BE2C (cell line): Measurements from ENCODE around the gene ADA.

Experiments used
- DNase-seq: peaks from one replicate; pipeline ENCODE4 v3.0.0-alpha.2; 2020
- H3K27me3 ChIP-seq: fragments of 250-450 bp; sonication (Bioruptor Pico); 2 replicates; pipeline ENCODE4 v1.5.1; 2020; ENCODE audit warnings: mild to moderate bottlenecking
- H3K36me3 ChIP-seq: fragments of 250-450 bp; sonication (Bioruptor Pico); 2 replicates; pipeline ENCODE4 v1.5.1; 2020; ENCODE audit warnings: mild to moderate bottlenecking
- H3K4me1 ChIP-seq: fragments of 250-450 bp; sonication (Bioruptor Pico); 2 replicates; pipeline ENCODE4 v1.5.1; 2020
- H3K4me3 ChIP-seq: 2 replicates; pipeline ENCODE4 v1.5.1; 2011; ENCODE audit warnings: low read depth, low read length
- H3K9me3 ChIP-seq: fragments of 250-450 bp; sonication (Bioruptor Pico); 2 replicates; pipeline ENCODE4 v1.5.1; 2020
- CTCF ChIP-seq: IDR thresholded peaks from 2 replicates; pipeline ENCODE4 v1.5.1; 2012; ENCODE audit warnings: mild to moderate bottlenecking, low read depth, low read length

The ADA gene

DNA sequence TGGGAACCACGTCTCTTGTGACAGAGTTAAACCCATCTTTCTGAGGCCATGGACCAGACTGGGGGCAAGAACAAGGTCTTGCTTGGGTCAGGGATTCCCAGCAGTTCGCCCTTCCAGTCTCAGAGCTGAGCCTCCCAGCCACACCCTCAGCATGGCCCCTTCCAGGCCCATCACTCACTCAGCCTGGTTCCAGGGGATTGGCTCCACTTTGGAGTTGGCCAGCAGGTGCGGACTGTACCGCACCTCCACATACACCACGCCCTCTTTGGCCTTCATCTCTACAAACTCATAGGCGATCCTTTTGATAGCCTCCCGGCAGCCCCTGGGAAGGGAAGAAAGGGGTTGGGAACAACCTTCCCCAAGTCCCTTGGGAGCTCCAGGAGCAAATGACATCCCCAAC, 25.2 kb downstream of the ADA start:
- no peak for TF ChIP-seq CTCF
- DNase-seq = no peak
- Histone ChIP-seq H3K4me3 (no peak overlapping the region), H3K36me3 (no peaks in the 10 kb centered on the region), H3K9me3 (no peaks in the 10 kb centered on the region), H3K4me1 (no peaks in the 10 kb centered on the region), H3K27me3 (no peaks in the 10 kb centered on the region)

GRCh38 chr20:44625361-44625760, 26.1 kb downstream of the ADA start:
- H3K9me3 ChIP-seq = no peaks in the 10 kb centered on the region
- H3K27me3 ChIP-seq = no peaks in the 10 kb centered on the region
- H3K4me3 ChIP-seq = no peak overlapping the region
- H3K36me3 ChIP-seq = no peaks in the 10 kb centered on the region
- no peak for TF ChIP-seq CTCF
- no peak for DNase-seq
- no peaks in the 10 kb centered on the region for H3K4me1 ChIP-seq

GRCh38 chr20:44624743-44625271, 26.7 kb downstream of the ADA start:
- no peaks in the 10 kb centered on the region for H3K36me3 ChIP-seq

GRCh38 chr20:44624152-44624551, 27.3 kb downstream of the ADA start:
- Histone ChIP-seq H3K4me3 (no peak overlapping the region), H3K27me3 (no peaks in the 10 kb centered on the region), H3K9me3 (no peaks in the 10 kb centered on the region), H3K36me3 (no peaks in the 10 kb centered on the region), H3K4me1 (no peaks in the 10 kb centered on the region)
- no peak for DNase-seq
- no peak for TF ChIP-seq CTCF

More at GRCh38 chr20:44624743-44625271, 26.7 kb downstream of the ADA start:
- Histone ChIP-seq H3K27me3 (no peaks in the 10 kb centered on the region), H3K9me3 (no peaks in the 10 kb centered on the region), H3K4me3 (no peak overlapping the region), H3K4me1 (no peaks in the 10 kb centered on the region)
- DNase-seq = no peak
- TF ChIP-seq CTCF = no peak

GRCh38 chr20:44622501-44623270, 28.8 kb downstream of the ADA start:
- Histone ChIP-seq H3K36me3 (no peaks in the 10 kb centered on the region), H3K4me1 (no peaks in the 10 kb centered on the region), H3K9me3 (no peaks in the 10 kb centered on the region), H3K27me3 (no peaks in the 10 kb centered on the region), H3K4me3 (no peak overlapping the region)
- no peak for DNase-seq
- TF ChIP-seq CTCF = no peak

GRCh38 chr20:44621939-44622338, 29.6 kb downstream of the ADA start:
- Histone ChIP-seq H3K9me3 (no peaks in the 10 kb centered on the region), H3K27me3 (no peaks in the 10 kb centered on the region), H3K4me1 (no peaks in the 10 kb centered on the region), H3K4me3 (no peak overlapping the region), H3K36me3 (no peaks in the 10 kb centered on the region)
- no peak for TF ChIP-seq CTCF
- DNase-seq = no peak
